Measurements from ENCODE around the gene ATP6V1G3. TPM values are rescaled to one million over a fixed set of nuclear protein-coding genes. Genes with fewer than 3 reads are reported as not detected.

Gene ATP6V1G3
- total RNA-seq, 1 experiment from 2014 or later = not detected

DNA sequence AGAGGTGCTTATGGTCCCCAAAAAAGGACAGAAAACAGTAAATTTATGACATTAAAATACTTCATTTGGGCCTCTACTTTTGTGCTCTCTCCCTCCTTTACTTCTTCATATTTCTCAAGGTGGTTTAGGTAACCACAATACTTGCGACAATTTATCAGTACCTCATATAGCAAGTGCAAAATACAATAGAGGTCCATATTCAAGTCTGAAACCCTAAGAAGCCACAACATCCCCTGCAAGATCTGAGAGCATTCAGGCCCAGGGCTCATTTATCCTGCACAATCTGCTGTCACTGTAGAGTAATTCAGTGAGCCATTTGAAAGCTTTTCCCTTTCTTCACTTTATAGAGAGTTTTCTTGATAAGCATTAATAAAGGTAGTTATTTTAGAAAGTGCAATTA is 24.2 kb upstream of the ATP6V1G3 start:
- Histone ChIP-seq H3K4me2 (ENCODE audit: low read depth, low read length, poor library complexity, severe bottlenecking) (no peak overlapping the region), H3K9me2 (replicated peaks; ENCODE audit: insufficient read depth, low read length) (no peaks in the 10 kb centered on the region), H3K9me3 (ENCODE audit: low read length) (no peaks in the 10 kb centered on the region), H3K4me1 (ENCODE audit: low read length) (peaks cover 4% of the 10 kb centered on the region), H3K9ac (ENCODE audit: low read length) (no peak overlapping the region), H4K20me1 (ENCODE audit: insufficient read depth, low read depth, low read length) (no peaks in the 10 kb centered on the region), H3K27ac (ENCODE audit: low read length) (0 out of 2 replicates have a peak overlapping the region, but pooled peaks have one; percentile 8), H3K27me3 (ENCODE audit: low read length) (no peaks in the 10 kb centered on the region), H2AFZ (ENCODE audit: low read length) (peak overlapping the region; percentile 74), H3K4me3 (ENCODE audit: low read length) (no peak overlapping the region), H3K36me3 (ENCODE audit: insufficient read depth, low read length) (no peaks in the 10 kb centered on the region), H3K79me2 (ENCODE audit: low read length) (no peaks in the 10 kb centered on the region)
- DNase-seq = no peak

- no peaks in the 10 kb centered on the region for H3K27me3 ChIP-seq (ENCODE audit: low read length)
- peak overlapping the region; percentile 74; the same call in 1 of the 2 replicates for H2AFZ ChIP-seq (ENCODE audit: low read length)
- H3K4me3 ChIP-seq (ENCODE audit: low read length) = no peak overlapping the region
- no peak overlapping the region for H3K4me2 ChIP-seq (ENCODE audit: low read depth, low read length, poor library complexity, severe bottlenecking)
- no peaks in the 10 kb centered on the region for H3K36me3 ChIP-seq (ENCODE audit: insufficient read depth, low read length)
- H3K9ac ChIP-seq (ENCODE audit: low read length) = no peak overlapping the region
- H3K4me1 ChIP-seq (ENCODE audit: low read length) = peaks cover 4% of the 10 kb centered on the region
- H3K79me2 ChIP-seq (ENCODE audit: low read length) = no peaks in the 10 kb centered on the region
- no peak for DNase-seq
- no peaks in the 10 kb centered on the region for H3K9me2 ChIP-seq (replicated peaks; ENCODE audit: insufficient read depth, low read length)
- no peaks in the 10 kb centered on the region for H4K20me1 ChIP-seq (ENCODE audit: insufficient read depth, low read depth, low read length)
- no peaks in the 10 kb centered on the region for H3K9me3 ChIP-seq (ENCODE audit: low read length)
- peak overlapping the region; percentile 8; the same call in 1 of the 2 replicates for H3K27ac ChIP-seq (ENCODE audit: low read length)
Observed at GRCh38 chr1:198564157-198564556, 23.7 kb upstream of the ATP6V1G3 start.

DNA sequence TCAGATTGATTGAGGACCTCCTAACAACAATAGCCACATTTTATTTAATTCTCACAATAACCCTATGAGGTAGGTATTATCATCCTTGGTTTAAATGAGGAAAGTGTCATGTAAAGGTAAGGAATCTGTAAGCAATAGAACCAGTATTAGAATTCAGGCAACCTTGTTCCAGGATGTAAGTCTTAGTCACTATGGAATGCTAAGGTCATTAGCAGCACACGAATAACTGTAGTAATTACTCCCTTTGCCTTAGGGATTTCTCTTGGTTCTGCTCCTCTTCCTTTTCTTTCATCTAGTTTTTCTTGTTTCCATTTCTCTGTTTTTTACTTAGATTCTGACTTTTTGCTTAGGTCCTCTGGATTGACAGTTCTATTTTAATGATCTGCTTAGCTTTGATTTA is 23.1 kb upstream of the ATP6V1G3 start:
- H3K9me2 ChIP-seq (replicated peaks; ENCODE audit: insufficient read depth, low read length) = no peaks in the 10 kb centered on the region
- no peak overlapping the region for H3K9ac ChIP-seq (ENCODE audit: low read length)
- DNase-seq = no peak
- no peaks in the 10 kb centered on the region for H3K36me3 ChIP-seq (ENCODE audit: insufficient read depth, low read length)
- H3K4me2 ChIP-seq (ENCODE audit: low read depth, low read length, poor library complexity, severe bottlenecking) = no peak overlapping the region
- H3K9me3 ChIP-seq (ENCODE audit: low read length) = no peaks in the 10 kb centered on the region
- no peaks in the 10 kb centered on the region for H3K79me2 ChIP-seq (ENCODE audit: low read length)
- no peak overlapping the region for H3K4me3 ChIP-seq (ENCODE audit: low read length)
- no peak overlapping the region for H3K27ac ChIP-seq (ENCODE audit: low read length)
- peak overlapping the region; percentile 74; the same call in 1 of the 2 replicates for H2AFZ ChIP-seq (ENCODE audit: low read length)
- H3K27me3 ChIP-seq (ENCODE audit: low read length) = no peaks in the 10 kb centered on the region
- H3K4me1 ChIP-seq (ENCODE audit: low read length) = peaks cover 4% of the 10 kb centered on the region
- H4K20me1 ChIP-seq (ENCODE audit: insufficient read depth, low read depth, low read length) = no peaks in the 10 kb centered on the region

DNA sequence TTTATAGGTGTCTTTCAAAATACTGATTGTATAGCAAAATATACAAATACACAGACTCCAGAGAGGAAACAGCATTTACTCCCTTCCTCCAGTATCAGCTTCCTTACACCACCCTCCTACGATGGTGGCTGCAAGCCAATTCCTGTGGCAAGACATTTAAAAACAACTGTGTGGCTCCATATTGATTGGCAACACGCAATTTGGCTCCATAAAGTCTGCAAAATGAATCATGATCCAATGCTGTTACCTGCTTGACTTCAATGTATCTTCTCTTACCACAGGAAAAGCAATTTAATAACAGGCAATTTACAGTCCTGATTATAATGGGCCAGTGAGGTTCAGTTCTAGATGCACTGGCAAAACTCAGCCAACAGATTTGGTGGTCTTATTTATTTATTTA is 19.7 kb upstream of the ATP6V1G3 start:
- no peak for DNase-seq
- Histone ChIP-seq H4K20me1 (ENCODE audit: insufficient read depth, low read depth, low read length) (no peaks in the 10 kb centered on the region), H3K9ac (ENCODE audit: low read length) (no peak overlapping the region), H3K27me3 (ENCODE audit: low read length) (no peaks in the 10 kb centered on the region), H3K9me2 (replicated peaks; ENCODE audit: insufficient read depth, low read length) (no peaks in the 10 kb centered on the region), H3K36me3 (ENCODE audit: insufficient read depth, low read length) (no peaks in the 10 kb centered on the region), H3K4me3 (ENCODE audit: low read length) (no peak overlapping the region), H2AFZ (ENCODE audit: low read length) (peak overlapping the region; percentile 64; the same call in 1 of the 2 replicates), H3K4me1 (ENCODE audit: low read length) (peaks cover 19% of the 10 kb centered on the region), H3K4me2 (ENCODE audit: low read depth, low read length, poor library complexity, severe bottlenecking) (no peak overlapping the region), H3K9me3 (ENCODE audit: low read length) (no peaks in the 10 kb centered on the region), H3K27ac (ENCODE audit: low read length) (no peak overlapping the region), H3K79me2 (ENCODE audit: low read length) (no peaks in the 10 kb centered on the region)

- H3K27ac ChIP-seq (ENCODE audit: low read length) = no peak overlapping the region
- H3K27me3 ChIP-seq (ENCODE audit: low read length) = no peaks in the 10 kb centered on the region
- DNase-seq = no peak
- no peak overlapping the region for H2AFZ ChIP-seq (ENCODE audit: low read length)
- H3K4me3 ChIP-seq (ENCODE audit: low read length) = no peak overlapping the region
- no peaks in the 10 kb centered on the region for H3K9me2 ChIP-seq (replicated peaks; ENCODE audit: insufficient read depth, low read length)
- H4K20me1 ChIP-seq (ENCODE audit: insufficient read depth, low read depth, low read length) = no peaks in the 10 kb centered on the region
- H3K79me2 ChIP-seq (ENCODE audit: low read length) = no peaks in the 10 kb centered on the region
- no peaks in the 10 kb centered on the region for H3K36me3 ChIP-seq (ENCODE audit: insufficient read depth, low read length)
- no peaks in the 10 kb centered on the region for H3K9me3 ChIP-seq (ENCODE audit: low read length)
- H3K4me1 ChIP-seq (ENCODE audit: low read length) = peaks cover 22% of the 10 kb centered on the region
- no peak overlapping the region for H3K4me2 ChIP-seq (ENCODE audit: low read depth, low read length, poor library complexity, severe bottlenecking)
- H3K9ac ChIP-seq (ENCODE audit: low read length) = no peak overlapping the region
Observed at GRCh38 chr1:198559362-198559761, 18.9 kb upstream of the ATP6V1G3 start.

DNA sequence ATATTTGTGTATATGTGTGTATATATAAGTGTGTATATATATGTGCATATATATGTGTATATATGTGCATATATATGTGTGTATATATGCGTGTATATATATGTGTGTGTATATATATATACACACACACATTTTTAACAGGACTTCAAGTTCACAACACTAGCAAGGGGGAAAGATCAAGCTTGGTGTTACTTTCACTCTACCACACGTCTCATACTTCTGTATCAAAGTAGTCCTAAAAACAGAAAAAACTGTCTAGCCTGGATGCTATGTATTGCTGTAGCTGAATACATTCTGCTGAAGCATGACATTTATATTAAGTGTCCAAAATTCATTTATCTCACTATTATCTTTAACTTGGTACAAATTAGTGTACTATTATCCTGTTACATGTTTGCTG is 17.9 kb upstream of the ATP6V1G3 start:
- no peak overlapping the region for H3K27ac ChIP-seq (ENCODE audit: low read length)
- H3K4me1 ChIP-seq (ENCODE audit: low read length) = peaks cover 28% of the 10 kb centered on the region

DNA sequence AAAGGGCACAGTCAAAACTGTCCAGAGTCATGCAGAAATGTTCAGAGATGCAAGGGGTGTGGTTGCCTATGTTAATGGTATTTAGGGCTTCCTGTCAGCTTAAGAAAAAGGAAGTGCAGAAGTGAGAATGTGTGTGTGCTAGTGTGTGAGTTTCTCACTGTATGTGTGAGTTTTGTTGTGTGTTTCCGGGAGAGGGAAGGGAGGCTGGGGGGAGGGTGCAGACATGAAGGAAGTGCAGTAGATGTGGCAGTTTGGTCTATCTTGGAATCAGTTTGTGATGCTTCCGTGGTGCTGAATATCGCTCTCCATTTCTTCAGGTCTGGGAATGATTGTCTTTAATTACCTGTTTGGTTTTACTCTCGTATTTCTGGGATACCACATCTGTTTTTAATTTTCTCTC is 16.5 kb upstream of the ATP6V1G3 start:
- peak; percentile 86 for DNase-seq
- Histone ChIP-seq H3K4me3 (ENCODE audit: low read length) (no peak overlapping the region), H3K36me3 (ENCODE audit: insufficient read depth, low read length) (no peaks in the 10 kb centered on the region), H4K20me1 (ENCODE audit: insufficient read depth, low read depth, low read length) (no peaks in the 10 kb centered on the region), H3K4me1 (ENCODE audit: low read length) (peaks cover 36% of the 10 kb centered on the region), H3K9ac (ENCODE audit: low read length) (no peak overlapping the region), H3K9me3 (ENCODE audit: low read length) (no peaks in the 10 kb centered on the region), H3K27me3 (ENCODE audit: low read length) (no peaks in the 10 kb centered on the region), H3K4me2 (ENCODE audit: low read depth, low read length, poor library complexity, severe bottlenecking) (peak overlapping the region; percentile 30), H3K79me2 (ENCODE audit: low read length) (no peaks in the 10 kb centered on the region), H3K27ac (ENCODE audit: low read length) (peak overlapping the region; percentile 21), H3K9me2 (replicated peaks; ENCODE audit: insufficient read depth, low read length) (no peaks in the 10 kb centered on the region), H2AFZ (ENCODE audit: low read length) (peak overlapping the region; percentile 91)

More for the DNA sequence above, 17.9 kb upstream of the ATP6V1G3 start:
- no peak overlapping the region for H3K4me3 ChIP-seq (ENCODE audit: low read length)
- no peak overlapping the region for H3K4me2 ChIP-seq (ENCODE audit: low read depth, low read length, poor library complexity, severe bottlenecking)
- H2AFZ ChIP-seq (ENCODE audit: low read length) = no peak overlapping the region
- no peaks in the 10 kb centered on the region for H3K9me2 ChIP-seq (replicated peaks; ENCODE audit: insufficient read depth, low read length)
- H3K36me3 ChIP-seq (ENCODE audit: insufficient read depth, low read length) = no peaks in the 10 kb centered on the region
- no peak for DNase-seq
- H4K20me1 ChIP-seq (ENCODE audit: insufficient read depth, low read depth, low read length) = no peaks in the 10 kb centered on the region
- H3K9me3 ChIP-seq (ENCODE audit: low read length) = no peaks in the 10 kb centered on the region
- no peaks in the 10 kb centered on the region for H3K27me3 ChIP-seq (ENCODE audit: low read length)
- no peak overlapping the region for H3K9ac ChIP-seq (ENCODE audit: low read length)
- no peaks in the 10 kb centered on the region for H3K79me2 ChIP-seq (ENCODE audit: low read length)

DNA sequence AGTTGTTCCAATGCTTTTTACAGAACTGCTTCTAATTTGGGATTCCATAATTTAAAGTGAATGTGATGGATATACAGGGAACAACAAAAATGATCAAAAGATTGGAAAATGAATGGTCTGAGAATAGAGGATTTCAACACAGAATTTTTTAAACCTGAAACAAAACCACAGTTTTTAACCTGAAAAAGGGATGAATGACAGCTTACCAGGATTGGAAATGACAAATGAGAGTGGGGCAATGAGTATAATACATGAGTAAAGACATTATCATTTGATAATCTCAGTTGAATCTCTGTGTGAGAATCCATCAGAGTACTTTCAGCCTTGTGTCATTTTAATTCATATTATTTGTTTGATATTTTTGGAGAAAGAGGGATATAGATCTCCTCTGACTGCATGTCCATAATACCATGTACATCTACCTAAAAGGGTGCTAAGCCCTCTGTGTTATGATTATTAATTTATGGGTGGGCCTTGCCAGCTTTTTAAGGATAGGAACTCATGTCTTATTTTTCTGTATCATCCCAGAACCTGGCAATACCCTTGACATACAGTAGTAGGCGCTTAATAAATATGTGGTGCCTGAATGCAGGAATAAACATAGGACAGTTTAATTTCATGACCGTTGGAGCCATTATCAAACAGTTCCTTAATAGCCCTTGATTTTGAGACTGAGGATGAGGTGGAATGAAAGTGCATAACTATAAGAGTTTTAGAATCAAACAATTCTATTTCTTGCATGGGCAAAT is 12.4 kb upstream of the ATP6V1G3 start:
- H2AFZ ChIP-seq (ENCODE audit: low read length) = peak overlapping the region; percentile 77; the same call in 1 of the 2 replicates
- H3K4me3 ChIP-seq (ENCODE audit: low read length) = no peak overlapping the region
- H4K20me1 ChIP-seq (ENCODE audit: insufficient read depth, low read depth, low read length) = no peaks in the 10 kb centered on the region
- H3K4me2 ChIP-seq (ENCODE audit: low read depth, low read length, poor library complexity, severe bottlenecking) = peak overlapping the region; percentile 8
- no peak overlapping the region for H3K9ac ChIP-seq (ENCODE audit: low read length)
- no peaks in the 10 kb centered on the region for H3K27me3 ChIP-seq (ENCODE audit: low read length)
- no peaks in the 10 kb centered on the region for H3K9me2 ChIP-seq (replicated peaks; ENCODE audit: insufficient read depth, low read length)
- H3K4me1 ChIP-seq (ENCODE audit: low read length) = peaks cover 53% of the 10 kb centered on the region
- no peak for DNase-seq
- H3K27ac ChIP-seq (ENCODE audit: low read length) = peak overlapping the region; percentile 56
- no peaks in the 10 kb centered on the region for H3K36me3 ChIP-seq (ENCODE audit: insufficient read depth, low read length)
- no peaks in the 10 kb centered on the region for H3K9me3 ChIP-seq (ENCODE audit: low read length)
- H3K79me2 ChIP-seq (ENCODE audit: low read length) = no peaks in the 10 kb centered on the region

All from Karpas-422 (cell line).